ENCODE data around the gene ANOS1.

The ANOS1 gene

DNA sequence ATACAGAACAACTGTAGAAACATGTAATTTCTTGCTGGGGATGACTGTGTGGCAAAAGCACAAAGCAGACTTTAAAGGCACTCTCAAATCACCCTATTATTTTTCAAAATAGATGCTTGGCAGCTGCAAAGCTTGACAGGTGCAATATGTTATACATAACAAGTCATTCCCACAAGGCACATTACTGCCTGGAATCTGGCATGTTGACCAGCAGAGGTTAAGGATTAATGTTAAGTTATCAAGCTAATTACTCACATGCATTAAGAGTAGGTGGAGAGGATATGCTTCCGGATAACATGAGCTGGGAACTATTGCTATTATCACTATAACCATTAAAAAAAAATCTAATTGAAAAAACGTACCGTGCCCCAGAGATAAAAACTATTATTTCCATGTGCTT lies 17.8 kb downstream of the ANOS1 start:
- H3F3A ChIP-seq (ENCODE audit: insufficient read depth), result no peaks in the 10 kb centered on the region
- H4K20me1 ChIP-seq (ENCODE audit: low read depth, low read length), result no peaks in the 10 kb centered on the region
- no peaks in the 10 kb centered on the region for H3K27me3 ChIP-seq (ENCODE audit: low read length)
- H3K9me2 ChIP-seq (replicated peaks; ENCODE audit: insufficient read depth, low read length), result no peaks in the 10 kb centered on the region
- H3K9ac ChIP-seq (ENCODE audit: low read length), result no peak overlapping the region
- no peak overlapping the region for H3K4me3 ChIP-seq (ENCODE audit: insufficient read depth, low read length, poor library complexity, severe bottlenecking)
- no peak overlapping the region for H2AFZ ChIP-seq (ENCODE audit: low read depth, low read length, severe bottlenecking)
- no peaks in the 10 kb centered on the region for H3K79me2 ChIP-seq (ENCODE audit: insufficient read depth, low read length)
- H3K4me2 ChIP-seq (ENCODE audit: low read depth, low read length, poor library complexity, severe bottlenecking), result no peak overlapping the region
- no peak overlapping the region for H3K27ac ChIP-seq (ENCODE audit: low read depth, low read length)
- no peaks in the 10 kb centered on the region for H3K36me3 ChIP-seq (ENCODE audit: low read length)
- no peaks in the 10 kb centered on the region for H3K9me3 ChIP-seq (ENCODE audit: insufficient read depth, low read length)
- no peak for TF ChIP-seq EZH2phosphoT487 (conservative IDR thresholded peaks at IDR 0.05; ENCODE audit: low read length)
- TF ChIP-seq, protein P1, sequence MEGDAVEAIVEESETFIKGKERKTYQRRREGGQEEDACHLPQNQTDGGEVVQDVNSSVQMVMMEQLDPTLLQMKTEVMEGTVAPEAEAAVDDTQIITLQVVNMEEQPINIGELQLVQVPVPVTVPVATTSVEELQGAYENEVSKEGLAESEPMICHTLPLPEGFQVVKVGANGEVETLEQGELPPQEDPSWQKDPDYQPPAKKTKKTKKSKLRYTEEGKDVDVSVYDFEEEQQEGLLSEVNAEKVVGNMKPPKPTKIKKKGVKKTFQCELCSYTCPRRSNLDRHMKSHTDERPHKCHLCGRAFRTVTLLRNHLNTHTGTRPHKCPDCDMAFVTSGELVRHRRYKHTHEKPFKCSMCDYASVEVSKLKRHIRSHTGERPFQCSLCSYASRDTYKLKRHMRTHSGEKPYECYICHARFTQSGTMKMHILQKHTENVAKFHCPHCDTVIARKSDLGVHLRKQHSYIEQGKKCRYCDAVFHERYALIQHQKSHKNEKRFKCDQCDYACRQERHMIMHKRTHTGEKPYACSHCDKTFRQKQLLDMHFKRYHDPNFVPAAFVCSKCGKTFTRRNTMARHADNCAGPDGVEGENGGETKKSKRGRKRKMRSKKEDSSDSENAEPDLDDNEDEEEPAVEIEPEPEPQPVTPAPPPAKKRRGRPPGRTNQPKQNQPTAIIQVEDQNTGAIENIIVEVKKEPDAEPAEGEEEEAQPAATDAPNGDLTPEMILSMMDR (IDR thresholded peaks at IDR 0.05; ENCODE audit: insufficient read depth, low read length, poor library complexity, severe bottlenecking), result no peak

DNA sequence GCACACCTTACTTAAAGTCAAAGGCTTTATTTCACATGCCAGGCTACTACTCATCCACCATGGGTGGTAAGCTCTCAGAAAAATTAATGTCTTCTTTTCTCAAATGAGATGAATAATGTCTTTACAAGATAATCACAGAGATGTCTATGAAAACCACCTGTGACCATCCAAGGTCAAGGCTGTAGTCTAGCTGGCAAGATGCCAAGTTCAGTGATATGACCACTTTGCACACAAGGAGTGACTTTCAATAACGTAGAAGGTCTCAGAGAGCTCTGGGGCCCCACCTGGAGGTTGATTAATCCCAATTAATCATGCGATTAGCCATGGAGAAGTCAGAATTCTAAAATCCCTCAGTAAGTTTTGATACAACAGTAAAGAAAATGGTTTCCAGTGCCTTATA lies 20.5 kb downstream of the ANOS1 start:
- Histone ChIP-seq H3F3A (ENCODE audit: insufficient read depth) (no peaks in the 10 kb centered on the region), H3K9me3 (ENCODE audit: insufficient read depth, low read length) (no peaks in the 10 kb centered on the region), H3K27ac (ENCODE audit: low read depth, low read length) (no peak overlapping the region), H4K20me1 (ENCODE audit: low read depth, low read length) (no peaks in the 10 kb centered on the region), H3K9me2 (replicated peaks; ENCODE audit: insufficient read depth, low read length) (no peaks in the 10 kb centered on the region), H3K27me3 (ENCODE audit: low read length) (no peaks in the 10 kb centered on the region), H3K4me2 (ENCODE audit: low read depth, low read length, poor library complexity, severe bottlenecking) (no peak overlapping the region), H3K9ac (ENCODE audit: low read length) (no peak overlapping the region), H3K36me3 (ENCODE audit: low read length) (no peaks in the 10 kb centered on the region), H3K79me2 (ENCODE audit: insufficient read depth, low read length) (no peaks in the 10 kb centered on the region), H2AFZ (ENCODE audit: low read depth, low read length, severe bottlenecking) (no peak overlapping the region), H3K4me3 (ENCODE audit: insufficient read depth, low read length, poor library complexity, severe bottlenecking) (no peak overlapping the region)
- TF ChIP-seq, protein P1 (IDR thresholded peaks at IDR 0.05; ENCODE audit: insufficient read depth, low read length, poor library complexity, severe bottlenecking), result no peak
- no peak for TF ChIP-seq EZH2phosphoT487 (conservative IDR thresholded peaks at IDR 0.05; ENCODE audit: low read length)

DNA sequence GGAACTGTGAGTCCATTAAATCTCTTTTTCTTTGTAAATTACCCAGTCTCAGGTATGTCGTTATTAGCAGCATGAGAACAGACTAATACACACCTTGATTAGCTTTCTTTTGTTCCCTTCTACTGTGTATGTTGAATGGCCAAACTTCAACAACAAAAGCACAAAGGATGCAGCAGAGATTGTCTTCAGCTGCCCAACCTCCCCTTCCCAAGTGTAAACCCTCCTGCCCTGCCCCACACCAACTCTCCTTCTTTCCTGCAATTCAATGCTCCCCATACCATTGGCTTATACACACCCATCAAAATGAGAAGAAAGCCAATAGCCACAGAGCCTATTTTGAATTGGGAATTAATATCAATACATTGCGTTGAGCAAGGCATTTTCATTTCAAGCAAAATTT lies 27.8 kb downstream of the ANOS1 start:
- no peak overlapping the region for H2AFZ ChIP-seq (ENCODE audit: low read depth, low read length, severe bottlenecking)
- H3K27me3 ChIP-seq (ENCODE audit: low read length), result no peaks in the 10 kb centered on the region
- no peaks in the 10 kb centered on the region for H3K79me2 ChIP-seq (ENCODE audit: insufficient read depth, low read length)
- no peak overlapping the region for H3K4me2 ChIP-seq (ENCODE audit: low read depth, low read length, poor library complexity, severe bottlenecking)
- H3K27ac ChIP-seq (ENCODE audit: low read depth, low read length), result no peak overlapping the region
- no peaks in the 10 kb centered on the region for H3F3A ChIP-seq (ENCODE audit: insufficient read depth)
- no peak for TF ChIP-seq EZH2phosphoT487 (conservative IDR thresholded peaks at IDR 0.05; ENCODE audit: low read length)
- TF ChIP-seq, protein P1 (IDR thresholded peaks at IDR 0.05; ENCODE audit: insufficient read depth, low read length, poor library complexity, severe bottlenecking), result no peak
- H3K36me3 ChIP-seq (ENCODE audit: low read length), result no peaks in the 10 kb centered on the region
- H3K9ac ChIP-seq (ENCODE audit: low read length), result no peak overlapping the region
- H3K9me2 ChIP-seq (replicated peaks; ENCODE audit: insufficient read depth, low read length), result no peaks in the 10 kb centered on the region
- no peaks in the 10 kb centered on the region for H3K9me3 ChIP-seq (ENCODE audit: insufficient read depth, low read length)
- H4K20me1 ChIP-seq (ENCODE audit: low read depth, low read length), result no peaks in the 10 kb centered on the region
- no peak overlapping the region for H3K4me3 ChIP-seq (ENCODE audit: insufficient read depth, low read length, poor library complexity, severe bottlenecking)
